ENCODE measurements around the gene IL1RL2.

Gene IL1RL2

GRCh38 chr2:102186791-102187495 lies at the start of gene IL1RL2:
Gene IL1RL2, plus strand, starts transcription at chr2:102187023. Its CDS starts 845 bp downstream, at chr2:102187868.
- in situ Hi-C loops (cut with MboI; ENCODE audit: low sequenced_read_pairs): no loop called here

GRCh38 chr2:102137138-102137537 lies 49.7 kb upstream of the IL1RL2 start:
- in situ Hi-C loops (cut with MboI; ENCODE audit: low sequenced_read_pairs): no loop called here

GRCh38 chr2:102138331-102138730 lies 48.5 kb upstream of the IL1RL2 start:
- in situ Hi-C loops (cut with MboI; ENCODE audit: low sequenced_read_pairs): no loop called here

- in situ Hi-C loops (cut with MboI; ENCODE audit: low sequenced_read_pairs): no loop called here
Observed at GRCh38 chr2:102139851-102140250, 47.0 kb upstream of the IL1RL2 start.

GRCh38 chr2:102140377-102140776 lies 46.4 kb upstream of the IL1RL2 start:
- in situ Hi-C loops (cut with MboI; ENCODE audit: low sequenced_read_pairs): no loop called here

- in situ Hi-C loops (cut with MboI; ENCODE audit: low sequenced_read_pairs): no loop called here
Observed at GRCh38 chr2:102141011-102141943, 45.5 kb upstream of the IL1RL2 start.

- in situ Hi-C loops (cut with MboI; ENCODE audit: low sequenced_read_pairs): no loop called here
Observed at GRCh38 chr2:102141970-102142828, 44.6 kb upstream of the IL1RL2 start, which contains the start of gene IL1R1. Gene IL1R1, plus strand, starts transcription at chr2:102142746. Its CDS starts 14,979 bp downstream, at chr2:102157725.

- in situ Hi-C loops (cut with MboI; ENCODE audit: low sequenced_read_pairs): no loop called here
Observed at GRCh38 chr2:102142829-102143449, 43.9 kb upstream of the IL1RL2 start.

- in situ Hi-C loops (cut with MboI; ENCODE audit: low sequenced_read_pairs): no loop called here
Observed at GRCh38 chr2:102143450-102143985, 43.3 kb upstream of the IL1RL2 start.

- in situ Hi-C loops (cut with MboI; ENCODE audit: low sequenced_read_pairs): no loop called here
Observed at GRCh38 chr2:102144128-102144527, 42.7 kb upstream of the IL1RL2 start.

GRCh38 chr2:102145107-102145506 lies 41.7 kb upstream of the IL1RL2 start:
- in situ Hi-C loops (cut with MboI; ENCODE audit: low sequenced_read_pairs): no loop called here

- in situ Hi-C loops (cut with MboI; ENCODE audit: low sequenced_read_pairs): no loop called here
Observed at GRCh38 chr2:102145934-102146333, 40.9 kb upstream of the IL1RL2 start.

GRCh38 chr2:102147935-102148334 lies 38.9 kb upstream of the IL1RL2 start:
- in situ Hi-C loops (cut with MboI; ENCODE audit: low sequenced_read_pairs): no loop called here

- in situ Hi-C loops (cut with MboI; ENCODE audit: low sequenced_read_pairs): no loop called here
Observed at GRCh38 chr2:102149243-102149642, 37.6 kb upstream of the IL1RL2 start.

GRCh38 chr2:102149644-102150455 lies 37.0 kb upstream of the IL1RL2 start:
- in situ Hi-C loops (cut with MboI; ENCODE audit: low sequenced_read_pairs): no loop called here

- in situ Hi-C loops (cut with MboI; ENCODE audit: low sequenced_read_pairs): no loop called here
Observed at GRCh38 chr2:102154364-102154763, 32.5 kb upstream of the IL1RL2 start.

GRCh38 chr2:102154946-102155702 lies 31.7 kb upstream of the IL1RL2 start:
- in situ Hi-C loops (cut with MboI; ENCODE audit: low sequenced_read_pairs): no loop called here

- in situ Hi-C loops (cut with MboI; ENCODE audit: low sequenced_read_pairs): no loop called here
Observed at GRCh38 chr2:102155703-102156515, 30.9 kb upstream of the IL1RL2 start.
